ENCODE measurements around the gene ZNF639.

The ZNF639 gene

DNA sequence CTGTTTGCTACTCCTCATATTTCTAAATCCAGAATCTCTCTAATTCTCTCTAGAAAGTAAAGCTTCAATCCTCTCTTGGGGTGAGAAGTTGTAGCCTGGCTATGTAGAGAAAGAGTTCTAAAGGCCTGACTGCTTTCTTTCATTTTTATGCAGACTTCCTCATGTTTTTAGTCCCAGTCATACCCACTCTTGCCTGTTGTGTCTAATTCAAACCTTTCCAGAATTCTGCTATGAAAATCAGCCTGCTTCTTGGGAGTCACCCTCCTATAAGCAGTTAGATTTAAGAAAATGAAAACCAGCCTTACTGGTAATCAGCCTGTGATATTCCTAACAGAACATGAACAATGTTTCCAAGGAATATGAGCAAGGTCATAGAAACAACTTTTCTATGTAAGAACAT lies 14.8 kb upstream of the ZNF639 start:
- no peak for DNase-seq

DNA sequence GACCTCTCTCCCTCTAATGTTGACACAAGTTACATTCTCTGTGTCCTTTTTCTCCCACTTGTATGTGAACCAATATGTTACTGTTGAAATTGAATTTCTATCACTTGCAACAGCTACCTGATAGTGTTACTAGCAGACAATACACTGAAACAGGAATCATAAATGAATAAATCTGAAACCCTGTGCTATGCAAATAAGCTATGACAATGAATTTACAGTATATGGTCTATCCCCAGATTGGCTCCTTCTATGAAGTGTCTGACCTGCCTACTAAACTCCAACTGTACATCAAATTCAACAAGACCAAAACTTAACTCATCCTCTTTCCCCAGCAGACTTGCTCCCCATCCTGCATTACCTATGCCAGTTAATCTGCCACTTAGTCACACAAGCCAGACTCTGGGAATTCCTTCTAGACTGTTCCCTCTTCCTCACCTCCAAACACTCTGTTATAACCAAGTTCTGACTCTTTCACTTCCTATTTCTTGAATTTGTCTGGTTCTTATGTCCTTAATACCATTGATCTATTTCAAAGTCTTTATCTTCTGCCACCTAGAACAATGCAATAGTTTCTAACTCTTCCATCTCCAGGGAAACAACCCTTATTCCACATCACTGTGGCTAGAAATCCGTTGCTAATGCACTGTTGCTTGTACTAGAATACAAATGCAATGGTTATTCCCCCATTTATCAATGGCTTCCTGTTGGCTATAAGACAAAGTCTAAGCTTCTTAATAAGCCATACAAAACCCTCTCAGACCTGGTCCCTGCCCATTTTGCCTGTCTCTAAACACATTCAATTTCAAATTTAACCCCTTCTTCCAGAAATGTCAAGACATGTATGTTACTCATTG lies 13.4 kb upstream of the ZNF639 start:
- DNase-seq = no peak
- Histone ChIP-seq H3K9me3 (no peaks in the 10 kb centered on the region; the same call in 1 of the 2 replicates), H3K4me1 (no peaks in the 10 kb centered on the region), H3K27me3 (no peaks in the 10 kb centered on the region), H3K4me3 (ENCODE audit: low read depth, low read length) (no peak overlapping the region), H3K36me3 (no peaks in the 10 kb centered on the region)
- TF ChIP-seq, protein P1, sequence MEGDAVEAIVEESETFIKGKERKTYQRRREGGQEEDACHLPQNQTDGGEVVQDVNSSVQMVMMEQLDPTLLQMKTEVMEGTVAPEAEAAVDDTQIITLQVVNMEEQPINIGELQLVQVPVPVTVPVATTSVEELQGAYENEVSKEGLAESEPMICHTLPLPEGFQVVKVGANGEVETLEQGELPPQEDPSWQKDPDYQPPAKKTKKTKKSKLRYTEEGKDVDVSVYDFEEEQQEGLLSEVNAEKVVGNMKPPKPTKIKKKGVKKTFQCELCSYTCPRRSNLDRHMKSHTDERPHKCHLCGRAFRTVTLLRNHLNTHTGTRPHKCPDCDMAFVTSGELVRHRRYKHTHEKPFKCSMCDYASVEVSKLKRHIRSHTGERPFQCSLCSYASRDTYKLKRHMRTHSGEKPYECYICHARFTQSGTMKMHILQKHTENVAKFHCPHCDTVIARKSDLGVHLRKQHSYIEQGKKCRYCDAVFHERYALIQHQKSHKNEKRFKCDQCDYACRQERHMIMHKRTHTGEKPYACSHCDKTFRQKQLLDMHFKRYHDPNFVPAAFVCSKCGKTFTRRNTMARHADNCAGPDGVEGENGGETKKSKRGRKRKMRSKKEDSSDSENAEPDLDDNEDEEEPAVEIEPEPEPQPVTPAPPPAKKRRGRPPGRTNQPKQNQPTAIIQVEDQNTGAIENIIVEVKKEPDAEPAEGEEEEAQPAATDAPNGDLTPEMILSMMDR (IDR thresholded peaks at IDR 0.05; ENCODE audit: low read depth, low read length) = no peak

More for the DNA sequence above, 14.8 kb upstream of the ZNF639 start:
- H3K4me1 ChIP-seq = no peaks in the 10 kb centered on the region
- no peak overlapping the region for H3K4me3 ChIP-seq (ENCODE audit: low read depth, low read length)
- TF ChIP-seq, protein P1 (IDR thresholded peaks at IDR 0.05; ENCODE audit: low read depth, low read length) = no peak
- H3K27me3 ChIP-seq = peaks cover 8% of the 10 kb centered on the region; the same call in 1 of the 2 replicates
- H3K36me3 ChIP-seq = no peaks in the 10 kb centered on the region
- no peaks in the 10 kb centered on the region; the same call in 1 of the 2 replicates for H3K9me3 ChIP-seq

DNA sequence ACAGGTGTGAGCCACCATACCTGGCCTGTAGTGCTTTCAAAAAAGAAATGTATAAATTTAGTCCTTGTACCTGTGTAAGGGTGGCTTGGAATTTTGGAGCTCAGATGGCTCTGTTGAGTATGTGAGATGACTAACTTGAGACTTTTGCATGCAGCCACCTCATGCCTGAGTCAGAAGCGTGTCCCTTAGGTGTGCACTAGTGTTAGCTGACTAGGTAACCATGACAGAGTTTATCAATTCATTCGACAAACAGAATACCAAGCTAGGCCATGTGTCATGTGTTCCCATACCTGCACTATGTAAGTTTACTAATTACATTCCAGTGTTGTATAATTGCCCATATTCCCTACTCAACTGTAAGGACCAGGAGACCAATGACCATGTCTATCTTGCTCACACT lies 4.0 kb upstream of the ZNF639 start:
- H3K4me1 ChIP-seq = peaks cover 3% of the 10 kb centered on the region
- H3K9me3 ChIP-seq = no peaks in the 10 kb centered on the region
- H3K36me3 ChIP-seq = no peaks in the 10 kb centered on the region
- DNase-seq = no peak
- H3K4me3 ChIP-seq (ENCODE audit: low read depth, low read length) = no peak overlapping the region
- TF ChIP-seq, protein P1 (IDR thresholded peaks at IDR 0.05; ENCODE audit: low read depth, low read length) = no peak
- no peaks in the 10 kb centered on the region for H3K27me3 ChIP-seq

DNA sequence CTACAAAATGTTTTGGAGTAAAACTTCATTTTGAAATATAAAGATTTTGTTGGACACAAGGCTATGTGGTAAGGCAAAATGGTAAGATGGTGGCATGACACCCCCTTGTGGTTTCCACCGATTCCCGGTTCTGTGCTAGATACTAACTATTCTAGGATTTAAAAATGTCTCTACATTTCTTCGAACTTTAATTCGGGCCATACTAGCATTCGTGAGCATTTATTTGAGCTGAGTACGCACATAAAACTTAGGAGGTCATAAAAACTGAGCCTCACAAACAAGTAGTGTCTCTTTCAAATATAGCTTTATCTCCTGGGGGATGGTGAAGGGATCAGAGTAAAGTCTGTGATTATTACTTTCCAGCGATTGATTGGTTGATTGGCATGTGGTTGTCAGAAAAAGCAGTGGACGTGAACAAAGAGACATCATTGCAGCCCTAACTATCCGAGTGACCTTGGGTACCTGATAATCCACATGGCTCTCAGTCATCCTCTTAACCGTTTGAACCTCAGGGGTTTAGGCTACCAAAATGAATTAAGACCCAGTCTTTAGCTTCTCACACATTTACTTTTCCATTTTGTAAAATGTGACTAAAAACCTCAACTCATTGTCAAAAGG lies 1.1 kb upstream of the ZNF639 start:
- Histone ChIP-seq H3K4me3 (ENCODE audit: low read depth, low read length) (peak overlapping the region; percentile 79), H3K9me3 (no peaks in the 10 kb centered on the region), H3K27me3 (no peaks in the 10 kb centered on the region), H3K36me3 (peaks cover 17% of the 10 kb centered on the region), H3K4me1 (peaks cover 3% of the 10 kb centered on the region)
- TF ChIP-seq, protein P1 (IDR thresholded peaks at IDR 0.05; ENCODE audit: low read depth, low read length) = peak; percentile 70
- DNase-seq = peak; percentile 47

DNA sequence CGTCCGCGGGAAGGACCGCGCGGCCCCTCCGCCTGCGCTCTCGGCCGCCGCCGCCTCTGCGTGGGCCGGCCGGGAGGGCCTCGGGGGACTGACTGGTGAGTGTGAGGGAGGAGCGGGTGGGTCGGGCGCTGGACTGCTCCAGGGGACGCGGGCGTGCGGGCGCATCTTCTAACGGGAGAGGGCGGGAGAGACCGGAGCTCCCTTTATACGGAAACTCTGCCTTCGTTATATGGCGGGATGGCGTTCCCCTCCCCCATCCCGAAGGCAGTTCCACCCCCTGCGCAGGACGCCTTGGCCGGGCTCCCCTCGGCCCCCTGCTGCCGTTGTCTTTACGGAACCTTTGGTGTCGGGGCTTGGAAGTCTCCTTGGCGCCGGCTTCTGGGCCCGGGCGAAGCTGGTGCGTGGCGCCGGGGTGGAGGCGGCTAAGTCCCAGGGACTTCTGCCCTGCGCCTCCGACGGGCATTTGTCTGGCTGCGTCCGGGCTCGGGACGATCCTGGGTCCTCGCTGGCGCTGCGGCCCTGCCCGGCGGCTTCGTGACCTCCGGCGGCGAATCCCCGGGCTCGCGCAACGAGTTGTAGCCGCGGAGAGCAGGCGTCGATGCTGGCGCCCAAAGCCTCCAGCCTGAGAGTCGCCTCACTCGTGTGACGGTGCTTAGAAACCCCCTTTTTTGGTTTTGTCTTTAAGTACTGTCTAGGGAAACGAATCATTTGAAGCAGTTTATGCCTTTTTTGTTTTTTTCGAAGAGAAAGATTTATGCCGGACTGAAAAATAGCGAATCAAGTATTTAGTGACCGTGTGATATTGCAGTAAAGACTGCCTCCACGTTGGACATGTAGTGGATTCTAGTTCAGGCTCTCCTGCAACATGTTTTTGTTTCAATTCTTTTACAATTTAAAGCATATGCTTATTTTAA lies 623 bp downstream of the ZNF639 start:
- peak; percentile 84 for DNase-seq
- H3K27me3 ChIP-seq = no peaks in the 10 kb centered on the region

More for the DNA sequence above, 623 bp downstream of the ZNF639 start:
- TF ChIP-seq, protein P1 (IDR thresholded peaks at IDR 0.05; ENCODE audit: low read depth, low read length) = no peak
- peak overlapping the region; percentile 86 for H3K4me3 ChIP-seq (ENCODE audit: low read depth, low read length)
- no peaks in the 10 kb centered on the region for H3K9me3 ChIP-seq
- H3K4me1 ChIP-seq = peaks cover 3% of the 10 kb centered on the region
- H3K36me3 ChIP-seq = peaks cover 30% of the 10 kb centered on the region

Data from BE2C (cell line).